Astrocyte (in vitro differentiated cells and primary cell): Measurements from ENCODE around the gene PTPN6.

Source experiments
- CTCF ChIP-seq: IDR thresholded peaks from 2 replicates; pipeline ENCODE4 v1.5.1; 2011; ENCODE audit warnings: low read depth, mild to moderate bottlenecking, inconsistent platforms, low read length, moderate library complexity; ENCODE audit not compliant: insufficient read depth
- EZH2 ChIP-seq: IDR thresholded peaks from 2 replicates; pipeline ENCODE4 v1.6.1; 2012; ENCODE audit warnings: mild to moderate bottlenecking, low read length, inconsistent platforms; ENCODE audit not compliant: insufficient read depth

- no peak for TF ChIP-seq CTCF
- no peak for TF ChIP-seq EZH2
These were observed 46.6 kb upstream of the PTPN6 start, which contains the start of gene LRRC23 for GRCh38 chr12:6904280-6905276.
